ENCODE data around the gene SSR2.
A peak's percentile ranks its signal among the peaks of the same experiment; 100 is the strongest.

SSR2 gene

GRCh38 chr1:156020293-156021092 lies at the start of gene SSR2:
SSR2 (minus strand) TSS chr1:156020951; CDS start chr1:156020167, 784 bp downstream.
- H3K4me3 ChIP-seq (ENCODE audit: low read depth, low read length), result peak within 1 kb of the TSS; percentile 84
- peak; percentile 64 for DNase-seq (ENCODE audit: low read depth)

- H3K4me3 ChIP-seq (ENCODE audit: low read depth, low read length), result no peak overlapping the region
- DNase-seq (ENCODE audit: low read depth), result no peak
Measured at GRCh38 chr1:156070548-156070947, 49.8 kb upstream of the SSR2 start.

- no peak for DNase-seq (ENCODE audit: low read depth)
- no peak overlapping the region for H3K4me3 ChIP-seq (ENCODE audit: low read depth, low read length)
Measured at GRCh38 chr1:156069490-156070455, 49.0 kb upstream of the SSR2 start.

GRCh38 chr1:156067262-156067661 lies 46.5 kb upstream of the SSR2 start:
- H3K4me3 ChIP-seq (ENCODE audit: low read depth, low read length), result no peak overlapping the region
- no peak for DNase-seq (ENCODE audit: low read depth)

- no peak overlapping the region for H3K4me3 ChIP-seq (ENCODE audit: low read depth, low read length)
- no peak for DNase-seq (ENCODE audit: low read depth)
Measured at GRCh38 chr1:156065871-156066270, 45.1 kb upstream of the SSR2 start.

GRCh38 chr1:156065212-156065611 lies 44.5 kb upstream of the SSR2 start:
- no peak overlapping the region for H3K4me3 ChIP-seq (ENCODE audit: low read depth, low read length)

GRCh38 chr1:156064615-156065014 lies 43.9 kb upstream of the SSR2 start:
- no peak for DNase-seq (ENCODE audit: low read depth)
- no peak overlapping the region for H3K4me3 ChIP-seq (ENCODE audit: low read depth, low read length)

More at GRCh38 chr1:156065212-156065611, 44.5 kb upstream of the SSR2 start:
- no peak for DNase-seq (ENCODE audit: low read depth)

GRCh38 chr1:156063997-156064285 lies 43.2 kb upstream of the SSR2 start:
- no peak overlapping the region for H3K4me3 ChIP-seq (ENCODE audit: low read depth, low read length)
- no peak for DNase-seq (ENCODE audit: low read depth)

GRCh38 chr1:156062189-156062588 lies 41.4 kb upstream of the SSR2 start:
- H3K4me3 ChIP-seq (ENCODE audit: low read depth, low read length), result no peak overlapping the region

GRCh38 chr1:156060937-156061636 lies 40.3 kb upstream of the SSR2 start, which contains the start of gene RAB25:
RAB25 (plus strand) TSS chr1:156061160; CDS start chr1:156061401, 241 bp downstream.
- H3K4me3 ChIP-seq (ENCODE audit: low read depth, low read length), result no peak within 1 kb of the TSS
- no peak for DNase-seq (ENCODE audit: low read depth)

More at GRCh38 chr1:156062189-156062588, 41.4 kb upstream of the SSR2 start:
- DNase-seq (ENCODE audit: low read depth), result no peak

GRCh38 chr1:156056326-156056849 lies 35.6 kb upstream of the SSR2 start:
- no peak for DNase-seq (ENCODE audit: low read depth)
- H3K4me3 ChIP-seq (ENCODE audit: low read depth, low read length), result no peak overlapping the region

GRCh38 chr1:156055281-156056048 lies 34.7 kb upstream of the SSR2 start:
- H3K4me3 ChIP-seq (ENCODE audit: low read depth, low read length), result peak overlapping the region; percentile 82
- no peak for DNase-seq (ENCODE audit: low read depth)

GRCh38 chr1:156054500-156055280 lies 33.9 kb upstream of the SSR2 start, which contains the start of gene LAMTOR2:
LAMTOR2 (plus strand) TSS chr1:156054782; CDS start chr1:156054890, 108 bp downstream.
- peak within 1 kb of the TSS; percentile 82 for H3K4me3 ChIP-seq (ENCODE audit: low read depth, low read length)
- DNase-seq (ENCODE audit: low read depth), result peak; percentile 83

GRCh38 chr1:156053768-156054499 lies 33.2 kb upstream of the SSR2 start, which contains the start of gene UBQLN4:
UBQLN4 (minus strand) TSS chr1:156053798; CDS start chr1:156053701, 97 bp downstream.
- peak within 1 kb of the TSS; percentile 85 for H3K4me3 ChIP-seq (ENCODE audit: low read depth, low read length)
- peak; percentile 70 for DNase-seq (ENCODE audit: low read depth)

- H3K4me3 ChIP-seq (ENCODE audit: low read depth, low read length), result peak overlapping the region; percentile 85
- DNase-seq (ENCODE audit: low read depth), result no peak
Measured at GRCh38 chr1:156052862-156053767, 32.4 kb upstream of the SSR2 start.

Data from skeletal muscle cell (primary cell).